CD14-positive monocyte (primary cell): Measurements from ENCODE around the gene PHPT1. TPM values are rescaled to one million over a fixed set of nuclear protein-coding genes. Genes with fewer than 3 reads are reported as not detected.

ENCODE experiments used
- DNase-seq, 3 donors: peaks; one replicate each; pipeline ENCODE4 v3.0.0-alpha.2; 2011 to 2022
- H2AFZ ChIP-seq: 2 replicates; pipeline ENCODE4 v1.6.0; 2012; ENCODE audit warnings: mild to moderate bottlenecking, low read depth, low read length, inconsistent platforms; ENCODE audit not compliant: insufficient read depth, poor library complexity, severe bottlenecking
- H3K27ac ChIP-seq, 2 donors: 1 replicate in 1 of 2; 2 replicates in 1 of 2; pipeline ENCODE4 v1.5.1; 2012 to 2013; ENCODE audit warnings: low read length in 2 of 2, control low read depth in 1 of 2, inconsistent platforms in 1 of 2, low read depth in 1 of 2, mild to moderate bottlenecking in 1 of 2
- H3K27me3 ChIP-seq, 2 donors: one replicate each; pipeline versions ENCODE4 v1.6.0 to v1.6.1; 2011 to 2013; ENCODE audit warnings: low read length in 2 of 2; ENCODE audit not compliant: control insufficient read depth in 2 of 2, insufficient read depth in 2 of 2
- H3K36me3 ChIP-seq, 2 donors: replicated peaks in 1 of 2; 1 replicate in 1 of 2; 2 replicates in 1 of 2; pipeline versions ENCODE4 v1.5.1 to v1.6.1; 2012 to 2013; ENCODE audit warnings: low read length in 2 of 2, control low read depth in 1 of 2, inconsistent platforms in 1 of 2, mild to moderate bottlenecking in 1 of 2; ENCODE audit not compliant: insufficient read depth in 2 of 2, control insufficient read depth in 1 of 2
- H3K4me1 ChIP-seq, 2 donors: 1 replicate in 1 of 2; 2 replicates in 1 of 2; pipeline versions ENCODE4 v1.5.1 to v1.6.1; 2012 to 2013; ENCODE audit warnings: low read length in 2 of 2, control low read depth in 1 of 2, inconsistent platforms in 1 of 2, mild to moderate bottlenecking in 1 of 2, moderate library complexity in 1 of 2; ENCODE audit not compliant: insufficient read depth in 2 of 2, control insufficient read depth in 1 of 2
- H3K4me2 ChIP-seq: replicated peaks from 2 replicates; pipeline ENCODE3; 2012; ENCODE audit warnings: low read length, moderate library complexity, mild to moderate bottlenecking; ENCODE audit not compliant: poor library complexity, severe bottlenecking; ENCODE audit errors: extremely low read depth
- H3K4me3 ChIP-seq, 3 experiments: fragments of 200-600 bp in 1 of 3; sonication (generic) in 1 of 3; replicated peaks in 1 of 3; 1 replicate in 2 of 3; 2 replicates in 1 of 3; pipeline ENCODE4 v1.5.1; 2011 to 2013; ENCODE audit warnings: low read length in 3 of 3, mild to moderate bottlenecking in 3 of 3, control low read depth in 2 of 3, low read depth in 2 of 3, inconsistent platforms in 1 of 3, moderate library complexity in 1 of 3
- H3K79me2 ChIP-seq: 2 replicates; pipeline ENCODE4 v1.6.0; 2012; ENCODE audit warnings: mild to moderate bottlenecking, control low read depth, inconsistent platforms, low read length, moderate library complexity; ENCODE audit not compliant: insufficient read depth
- H3K9ac ChIP-seq: 2 replicates; pipeline ENCODE4 v1.6.0; 2017; ENCODE audit warnings: low read length, mild to moderate bottlenecking; ENCODE audit not compliant: insufficient read depth, poor library complexity, severe bottlenecking
- H3K9me3 ChIP-seq, 2 donors: replicated peaks in 1 of 2; 1 replicate in 1 of 2; 2 replicates in 1 of 2; pipeline versions ENCODE4 v1.5.1 to v1.6.1; 2012 to 2013; ENCODE audit warnings: low read length in 2 of 2, control low read depth in 1 of 2; ENCODE audit not compliant: control insufficient read depth in 1 of 2, insufficient read depth in 1 of 2
- H4K20me1 ChIP-seq: 2 replicates; pipeline ENCODE4 v1.6.0; 2012; ENCODE audit warnings: mild to moderate bottlenecking, low read length, control low read depth, moderate library complexity; ENCODE audit not compliant: insufficient read depth
- H3K27ac Mint-ChIP-seq, 7 donors: one replicate each; pipeline ENCODE4 v1.8.0; 2020; ENCODE audit warnings: mild to moderate bottlenecking in 7 of 7, mixed read lengths in 7 of 7, moderate library complexity in 6 of 7, inconsistent platforms in 2 of 7
- H3K27me3 Mint-ChIP-seq, 3 donors: one replicate each; pipeline ENCODE4 v1.8.0; 2021 to 2022; ENCODE audit warnings: low read depth in 3 of 3, mild to moderate bottlenecking in 3 of 3, mixed read lengths in 3 of 3, moderate library complexity in 3 of 3, inconsistent platforms in 1 of 3
- H3K36me3 Mint-ChIP-seq, 2 donors: one replicate each; pipeline ENCODE4 v1.8.0; 2020; ENCODE audit warnings: mixed read lengths in 2 of 2, inconsistent platforms in 1 of 2, mild to moderate bottlenecking in 1 of 2
- H3K4me1 Mint-ChIP-seq: one replicate; pipeline ENCODE4 v1.8.0; 2020; ENCODE audit warnings: mild to moderate bottlenecking, mixed read lengths
- H3K4me3 Mint-ChIP-seq, 2 donors: one replicate each; pipeline ENCODE4 v1.8.0; 2020; ENCODE audit warnings: mild to moderate bottlenecking in 2 of 2, mixed read lengths in 2 of 2, moderate library complexity in 1 of 2
- H3K9me3 Mint-ChIP-seq, 7 donors: one replicate each; pipeline ENCODE4 v1.8.0; 2020 to 2022; ENCODE audit warnings: mixed read lengths in 7 of 7, mild to moderate bottlenecking in 6 of 7, moderate library complexity in 6 of 7, inconsistent platforms in 2 of 7
- WGBS: methylation state at CpG from one replicate; pipeline ENCODE4 v1.1.5; 2013; ENCODE audit warnings: missing lambda C conversion rate; ENCODE audit not compliant: insufficient coverage; 5-methylcytosine and 5-hydroxymethylcytosine counted together
- intact Hi-C, 2 donors: fragments of 100-400 bp; cut with micrococcal nuclease; formaldehyde crosslinking; loops; one replicate each; pipeline versions ENCODE4 v1.15.0 to v1.15.1; 2023
- polyA plus RNA-seq, 3 donors: library from polyadenylated mRNA; depleted of rRNA in 1 of 3; unstranded in 2 of 3; stranded (reverse) in 1 of 3; fragments of 300-500 nt in 2 of 3; fragments of >200 nt in 1 of 3; fragmentation: Illumina TruSeq in 2 of 3; gene quantifications; 1 replicate in 2 of 3; 2 replicates in 1 of 3; pipeline ENCODE4 v1.2.3, GENCODE V29; 2012 to 2021
- TF ChIP-seq, protein P1 (sequence below): fragments of 200-600 bp; IDR thresholded peaks from one replicate; pipeline ENCODE4 v1.8.0; 2022; ENCODE audit warnings: antibody characterized with exemption, mild to moderate bottlenecking

Gene PHPT1
- polyA plus RNA-seq, 3 donors, result 70.0 to 163 (median 94.3) TPM

DNA sequence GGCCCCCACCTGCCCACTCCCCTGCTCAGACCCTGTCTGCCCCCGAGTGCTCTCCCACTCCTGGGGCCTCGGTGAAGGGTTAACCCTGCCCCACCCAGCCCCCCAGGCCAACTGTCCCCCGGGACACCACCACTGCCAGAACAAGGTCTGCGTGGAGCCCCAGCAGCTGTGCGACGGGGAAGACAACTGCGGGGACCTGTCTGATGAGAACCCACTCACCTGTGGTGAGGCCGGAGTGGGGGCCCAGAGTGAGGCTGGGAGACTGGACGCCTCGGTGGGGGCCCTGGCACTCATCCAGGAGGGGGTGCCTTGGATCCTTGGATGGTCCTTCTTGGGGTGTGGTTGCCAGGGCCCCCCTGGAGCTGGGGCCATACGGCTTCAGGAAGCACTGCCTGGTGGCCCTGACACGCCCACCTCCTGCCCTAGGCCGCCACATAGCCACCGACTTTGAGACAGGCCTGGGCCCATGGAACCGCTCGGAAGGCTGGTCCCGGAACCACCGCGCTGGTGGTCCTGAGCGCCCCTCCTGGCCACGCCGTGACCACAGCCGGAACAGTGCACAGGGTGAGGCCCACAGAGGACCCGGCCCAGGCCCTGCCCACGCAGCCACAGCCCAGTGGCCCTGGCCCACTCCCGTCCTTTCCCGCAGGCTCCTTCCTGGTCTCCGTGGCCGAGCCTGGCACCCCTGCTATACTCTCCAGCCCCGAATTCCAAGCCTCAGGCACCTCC lies 5.1 kb downstream of the PHPT1 start:
- intact Hi-C loops, result no loop called here
- WGBS, result 90% methylated on average over 28 of the region's 30 CpGs
- Mint-ChIP-seq H3K4me3 (no peak overlapping the region), H3K4me1 (peaks cover 6% of the 10 kb centered on the region), H3K27me3 (no peaks in the 10 kb centered on the region), H3K9me3 (no peaks in the 10 kb centered on the region), H3K36me3 (peaks cover 0 to 9% of the 10 kb centered on the region in 2 donors), H3K27ac (no peak overlapping the region)
- no peak for DNase-seq
- H4K20me1 ChIP-seq, result peaks cover 15% of the 10 kb centered on the region
- H3K4me2 ChIP-seq, result no peak overlapping the region
- TF ChIP-seq, protein P1, sequence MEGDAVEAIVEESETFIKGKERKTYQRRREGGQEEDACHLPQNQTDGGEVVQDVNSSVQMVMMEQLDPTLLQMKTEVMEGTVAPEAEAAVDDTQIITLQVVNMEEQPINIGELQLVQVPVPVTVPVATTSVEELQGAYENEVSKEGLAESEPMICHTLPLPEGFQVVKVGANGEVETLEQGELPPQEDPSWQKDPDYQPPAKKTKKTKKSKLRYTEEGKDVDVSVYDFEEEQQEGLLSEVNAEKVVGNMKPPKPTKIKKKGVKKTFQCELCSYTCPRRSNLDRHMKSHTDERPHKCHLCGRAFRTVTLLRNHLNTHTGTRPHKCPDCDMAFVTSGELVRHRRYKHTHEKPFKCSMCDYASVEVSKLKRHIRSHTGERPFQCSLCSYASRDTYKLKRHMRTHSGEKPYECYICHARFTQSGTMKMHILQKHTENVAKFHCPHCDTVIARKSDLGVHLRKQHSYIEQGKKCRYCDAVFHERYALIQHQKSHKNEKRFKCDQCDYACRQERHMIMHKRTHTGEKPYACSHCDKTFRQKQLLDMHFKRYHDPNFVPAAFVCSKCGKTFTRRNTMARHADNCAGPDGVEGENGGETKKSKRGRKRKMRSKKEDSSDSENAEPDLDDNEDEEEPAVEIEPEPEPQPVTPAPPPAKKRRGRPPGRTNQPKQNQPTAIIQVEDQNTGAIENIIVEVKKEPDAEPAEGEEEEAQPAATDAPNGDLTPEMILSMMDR, result no peak
- no peak overlapping the region for H2AFZ ChIP-seq
- no peaks in the 10 kb centered on the region for H3K79me2 ChIP-seq
- H3K9me3 ChIP-seq, result no peaks in the 10 kb centered on the region
- H3K36me3 ChIP-seq, result peaks cover 0 to 5% of the 10 kb centered on the region in 2 donors
- H3K4me3 ChIP-seq, result no peak overlapping the region
- H3K9ac ChIP-seq, result no peak overlapping the region
- H3K27ac ChIP-seq, result no peak overlapping the region
- no peaks in the 10 kb centered on the region for H3K27me3 ChIP-seq
- H3K4me1 ChIP-seq, result peaks cover 7 to 10% of the 10 kb centered on the region in 2 donors

DNA sequence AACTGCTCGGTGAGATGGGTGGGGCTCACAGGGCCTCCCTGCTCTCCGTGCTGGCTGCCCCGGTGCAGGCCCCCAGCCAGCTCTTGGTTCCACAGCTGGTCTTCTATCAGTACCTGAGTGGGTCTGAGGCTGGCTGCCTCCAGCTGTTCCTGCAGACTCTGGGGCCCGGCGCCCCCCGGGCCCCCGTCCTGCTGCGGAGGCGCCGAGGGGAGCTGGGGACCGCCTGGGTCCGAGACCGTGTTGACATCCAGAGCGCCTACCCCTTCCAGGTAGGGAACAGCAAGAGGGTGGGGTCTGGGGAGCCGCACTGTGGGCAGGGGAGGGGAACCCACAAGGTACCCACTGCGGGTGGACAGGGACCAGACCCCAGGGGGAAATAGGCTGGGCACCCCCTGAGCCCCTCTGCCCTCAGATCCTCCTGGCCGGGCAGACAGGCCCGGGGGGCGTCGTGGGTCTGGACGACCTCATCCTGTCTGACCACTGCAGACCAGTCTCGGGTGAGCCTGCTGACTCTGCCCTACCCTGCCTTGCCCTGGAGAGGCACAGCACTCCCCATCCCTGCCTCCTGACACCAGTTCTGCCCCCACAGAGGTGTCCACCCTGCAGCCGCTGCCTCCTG lies 5.7 kb downstream of the PHPT1 start:
- Mint-ChIP-seq H3K4me1 (peaks cover 3% of the 10 kb centered on the region), H3K27ac (no peak overlapping the region), H3K9me3 (no peaks in the 10 kb centered on the region), H3K27me3 (no peaks in the 10 kb centered on the region), H3K4me3 (no peak overlapping the region), H3K36me3 (peaks cover 0 to 9% of the 10 kb centered on the region in 2 donors)
- no peaks in the 10 kb centered on the region for H3K79me2 ChIP-seq
- 88% methylated on average over 15 of the region's 23 CpGs for WGBS
- peaks cover 3 to 5% of the 10 kb centered on the region in 2 donors for H3K4me1 ChIP-seq
- TF ChIP-seq, protein P1, result no peak
- H3K9ac ChIP-seq, result no peak overlapping the region
- H4K20me1 ChIP-seq, result peaks cover 20% of the 10 kb centered on the region
- no peaks in the 10 kb centered on the region for H3K27me3 ChIP-seq
- H3K4me2 ChIP-seq, result no peak overlapping the region
- DNase-seq, result no peak
- peaks cover 0 to 5% of the 10 kb centered on the region in 2 donors for H3K36me3 ChIP-seq
- no peak overlapping the region for H3K27ac ChIP-seq
- intact Hi-C loops, result no loop called here
- H2AFZ ChIP-seq, result no peak overlapping the region
- H3K4me3 ChIP-seq, result no peak overlapping the region
- no peaks in the 10 kb centered on the region for H3K9me3 ChIP-seq
